Gastroesophageal sphincter (tissue), 4 donors: ENCODE results near the gene EPHB3. TPM values are rescaled to one million over a fixed set of nuclear protein-coding genes. Genes with fewer than 3 reads are reported as not detected.
A peak's percentile ranks its signal among the peaks of the same experiment; 100 is the strongest.

Experiments used
- ATAC-seq: fragments of 150-250 bp; one replicate; pipeline ENCODE4 v1.9.1; 2016; ENCODE audit warnings: mild to moderate bottlenecking, moderate library complexity
- H3K27ac ChIP-seq, 4 donors: fragments of 200-600 bp; sonication (generic) in 3 of 4; 1 replicate in 3 of 4; 2 replicates in 1 of 4; pipeline ENCODE4 v1.5.1; 2016 to 2019
- H3K27me3 ChIP-seq: fragments of 200-600 bp; sonication (generic); one replicate; pipeline ENCODE4 v1.5.1; 2019
- H3K36me3 ChIP-seq, 2 donors: fragments of 200-600 bp; sonication (generic); one replicate each; pipeline ENCODE4 v1.5.1; 2019; ENCODE audit warnings: control low read depth in 1 of 2
- H3K4me1 ChIP-seq, 3 donors: fragments of 200-600 bp; sonication (generic); 1 replicate in 2 of 3; 2 replicates in 1 of 3; pipeline ENCODE4 v1.5.1; 2016 to 2019; ENCODE audit warnings: control low read depth in 2 of 3
- H3K4me3 ChIP-seq, 2 donors: fragments of 200-600 bp; sonication (generic); one replicate each; pipeline ENCODE4 v1.5.1; 2019; ENCODE audit warnings: mild to moderate bottlenecking in 1 of 2, moderate library complexity in 1 of 2
- H3K9me3 ChIP-seq, 3 donors: fragments of 200-600 bp; sonication (generic); one replicate each; pipeline ENCODE4 v1.5.1; 2017 to 2019; ENCODE audit warnings: control low read depth in 2 of 3
- EP300 ChIP-seq: sonication (generic); formaldehyde crosslinking; IDR thresholded peaks from one replicate; pipeline ENCODE4 v1.6.1; 2017; ENCODE audit warnings: antibody characterized with exemption, mild to moderate bottlenecking
- POLR2A ChIP-seq, 2 donors: fragments of 450-650 bp; IDR thresholded peaks; one replicate each; pipeline ENCODE4 v1.6.1; 2017; ENCODE audit warnings: antibody characterized with exemption in 2 of 2, mild to moderate bottlenecking in 2 of 2, moderate library complexity in 1 of 2
- POLR2AphosphoS5 ChIP-seq: sonication (generic); formaldehyde crosslinking; IDR thresholded peaks from one replicate; pipeline ENCODE4 v1.6.1; 2017; ENCODE audit warnings: antibody characterized with exemption
- WGBS, 2 donors: methylation state at CpG; one replicate each; pipeline ENCODE4 v1.1.5; 2018; ENCODE audit warnings: low coverage in 1 of 2; 5-methylcytosine and 5-hydroxymethylcytosine counted together
- total RNA-seq, 4 donors: library from RNA; depleted of rRNA; stranded (reverse); fragments of >200 nt; gene quantifications; one replicate each; pipeline ENCODE4 v1.1.0, GENCODE V29; 2016
- TF ChIP-seq, protein P1 (sequence below), 4 experiments: fragments of 200-600 bp in 2 of 4; fragments of 450-650 bp in 2 of 4; sonication (generic) in 1 of 4; IDR thresholded peaks; one replicate each; pipeline ENCODE4 v1.5.1; 2017 to 2019; ENCODE audit warnings: antibody characterized with exemption in 4 of 4, mild to moderate bottlenecking in 2 of 4, moderate library complexity in 2 of 4

The EPHB3 gene
- total RNA-seq, 4 donors from 2014 or later = 3.1 to 10.6 (median 4.6) TPM

GRCh38 chr3:184567946-184568559, 6.5 kb downstream of the EPHB3 start:
- Histone ChIP-seq H3K4me3 (peak overlapping the region in 1 of 2 donors; percentile 65), H3K9me3 (no peaks in the 10 kb centered on the region), H3K36me3 (peaks cover 0 to 8% of the 10 kb centered on the region in 2 donors), H3K27ac (peak overlapping the region in 3 of 4 donors; percentile 78 to 89 (median 83)), H3K27me3 (no peaks in the 10 kb centered on the region), H3K4me1 (peaks cover 2 to 76% (median 29%) of the 10 kb centered on the region in 3 donors)
- ATAC-seq = no peak
- WGBS, 2 donors = 31% methylated on average over 12 of the region's 16 CpGs; no CpG with 5 or more reads in 1 of the 2 donors
- TF ChIP-seq EP300 = no peak
- no peak for TF ChIP-seq POLR2AphosphoS5
- TF ChIP-seq POLR2A (IDR thresholded peaks at IDR 0.05) = no peak
- TF ChIP-seq, protein P1, sequence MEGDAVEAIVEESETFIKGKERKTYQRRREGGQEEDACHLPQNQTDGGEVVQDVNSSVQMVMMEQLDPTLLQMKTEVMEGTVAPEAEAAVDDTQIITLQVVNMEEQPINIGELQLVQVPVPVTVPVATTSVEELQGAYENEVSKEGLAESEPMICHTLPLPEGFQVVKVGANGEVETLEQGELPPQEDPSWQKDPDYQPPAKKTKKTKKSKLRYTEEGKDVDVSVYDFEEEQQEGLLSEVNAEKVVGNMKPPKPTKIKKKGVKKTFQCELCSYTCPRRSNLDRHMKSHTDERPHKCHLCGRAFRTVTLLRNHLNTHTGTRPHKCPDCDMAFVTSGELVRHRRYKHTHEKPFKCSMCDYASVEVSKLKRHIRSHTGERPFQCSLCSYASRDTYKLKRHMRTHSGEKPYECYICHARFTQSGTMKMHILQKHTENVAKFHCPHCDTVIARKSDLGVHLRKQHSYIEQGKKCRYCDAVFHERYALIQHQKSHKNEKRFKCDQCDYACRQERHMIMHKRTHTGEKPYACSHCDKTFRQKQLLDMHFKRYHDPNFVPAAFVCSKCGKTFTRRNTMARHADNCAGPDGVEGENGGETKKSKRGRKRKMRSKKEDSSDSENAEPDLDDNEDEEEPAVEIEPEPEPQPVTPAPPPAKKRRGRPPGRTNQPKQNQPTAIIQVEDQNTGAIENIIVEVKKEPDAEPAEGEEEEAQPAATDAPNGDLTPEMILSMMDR (IDR thresholded peaks at IDR 0.05) = no peak

DNA sequence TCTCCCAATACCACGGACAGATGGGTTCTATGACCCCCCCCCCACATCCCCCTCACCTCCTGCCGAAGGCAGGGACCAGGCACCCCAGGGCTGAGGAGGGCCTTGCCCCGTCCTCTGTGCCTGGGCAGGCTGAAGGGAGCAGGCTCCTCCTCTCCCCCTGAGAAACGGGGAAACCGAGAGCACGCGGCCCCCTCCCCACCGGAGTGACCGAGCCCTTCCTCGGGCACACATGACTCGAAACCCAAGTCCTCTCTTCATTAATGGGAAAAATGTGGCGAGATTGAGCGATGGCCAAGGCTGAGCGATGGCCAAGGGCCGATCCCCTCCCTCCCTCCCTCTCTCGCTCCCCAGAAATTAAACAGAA, 7.0 kb downstream of the EPHB3 start:
- H3K9me3 ChIP-seq = no peaks in the 10 kb centered on the region
- H3K27me3 ChIP-seq = no peaks in the 10 kb centered on the region
- peaks cover 0 to 13% of the 10 kb centered on the region in 2 donors for H3K36me3 ChIP-seq
- no peak for ATAC-seq
- peaks cover 2 to 74% (median 29%) of the 10 kb centered on the region in 3 donors for H3K4me1 ChIP-seq
- WGBS, 2 donors = 0% methylated on average over 1 of the region's 16 CpGs; no CpG with 5 or more reads in 1 of the 2 donors
- H3K27ac ChIP-seq = peak overlapping the region in 3 of 4 donors; percentile 78 to 89 (median 83)
- TF ChIP-seq POLR2AphosphoS5 (no peak), EP300 (no peak), POLR2A (IDR thresholded peaks at IDR 0.05) (no peak)
- TF ChIP-seq, protein P1 (IDR thresholded peaks at IDR 0.05) = no peak
- H3K4me3 ChIP-seq = peak overlapping the region; percentile 39 to 65

GRCh38 chr3:184568924-184569829, 7.6 kb downstream of the EPHB3 start:
- Histone ChIP-seq H3K4me1 (peaks cover 2 to 74% (median 24%) of the 10 kb centered on the region in 3 donors), H3K36me3 (peaks cover 0 to 18% of the 10 kb centered on the region in 2 donors), H3K9me3 (no peaks in the 10 kb centered on the region), H3K4me3 (peak overlapping the region; percentile 39 to 65), H3K27ac (peak overlapping the region; percentile 5 to 89 (median 80)), H3K27me3 (no peaks in the 10 kb centered on the region)
- WGBS, 2 donors = no CpG with 5 or more reads among the region's 68 CpGs
- ATAC-seq = peak; percentile 88
- TF ChIP-seq POLR2AphosphoS5 (peak; percentile 51), POLR2A (IDR thresholded peaks at IDR 0.05) (peak in 1 of 2 donors; percentile 16)
- TF ChIP-seq, protein P1 (IDR thresholded peaks at IDR 0.05) = no peak

DNA sequence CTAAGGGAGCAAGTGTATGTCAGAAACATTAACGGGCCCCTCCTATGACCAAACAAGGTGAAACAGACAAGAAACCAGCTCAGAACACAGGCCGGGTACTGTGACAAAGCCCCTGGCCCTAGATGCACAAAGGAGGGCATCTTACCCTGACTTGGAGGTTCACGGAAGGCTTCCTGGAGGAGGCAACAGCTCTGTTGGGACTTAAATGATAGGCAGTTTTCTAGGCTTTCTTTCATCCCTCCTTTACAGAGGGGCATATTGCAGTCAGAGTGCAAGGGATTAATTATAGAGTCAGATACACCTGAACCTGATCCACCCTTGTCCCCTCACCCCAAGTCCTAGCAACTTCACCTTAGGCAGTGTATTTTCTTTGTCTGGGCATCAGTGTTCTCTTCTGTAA, 8.4 kb downstream of the EPHB3 start:
- no peak for TF ChIP-seq POLR2AphosphoS5
- TF ChIP-seq, protein P1 (IDR thresholded peaks at IDR 0.05) = no peak
- no peak for TF ChIP-seq EP300
- no peak for TF ChIP-seq POLR2A (IDR thresholded peaks at IDR 0.05)
- no peak for ATAC-seq
- Histone ChIP-seq H3K27me3 (no peaks in the 10 kb centered on the region), H3K36me3 (peaks cover 0 to 21% of the 10 kb centered on the region in 2 donors), H3K4me1 (peaks cover 2 to 74% (median 24%) of the 10 kb centered on the region in 3 donors), H3K27ac (peak overlapping the region in 2 of 4 donors; percentile 83 to 89), H3K9me3 (no peaks in the 10 kb centered on the region), H3K4me3 (no peak overlapping the region)
- 50 to 80% methylated on average over 2 of the region's 3 CpGs for WGBS, 2 donors
